CD1c-positive myeloid dendritic cell (primary cell): ENCODE measurements around the gene SLMAP.
"Not testable (repeated sequence)": the region's sequence is repeated elsewhere in the genome, so short reads cannot be mapped to it uniquely, and the experiment has no call there.

Source experiments
- DNase-seq: peaks from one replicate; pipeline ENCODE4 v3.0.0-alpha.2; 2016; ENCODE audit errors: extremely low spot score

Gene SLMAP

DNA sequence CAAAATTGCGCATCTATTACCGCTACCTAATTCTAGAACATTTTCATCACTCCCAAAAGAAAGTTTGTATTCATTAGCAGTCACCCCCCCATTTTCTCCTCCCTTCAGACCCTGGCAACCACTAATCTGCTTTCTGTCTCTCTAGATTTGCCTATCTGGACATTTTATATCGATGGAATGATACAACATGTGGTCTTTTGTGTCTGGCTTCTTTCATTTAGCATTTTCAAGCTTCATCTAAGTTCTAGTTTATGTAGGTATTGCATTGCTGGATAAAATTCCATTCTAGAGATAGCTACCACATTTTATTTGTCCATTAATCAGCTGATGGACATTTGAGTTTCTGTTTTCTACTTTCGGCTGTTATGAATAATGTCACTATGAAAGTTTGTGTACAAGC is 38.4 kb downstream of the SLMAP start:
- DNase-seq = no peak

DNA sequence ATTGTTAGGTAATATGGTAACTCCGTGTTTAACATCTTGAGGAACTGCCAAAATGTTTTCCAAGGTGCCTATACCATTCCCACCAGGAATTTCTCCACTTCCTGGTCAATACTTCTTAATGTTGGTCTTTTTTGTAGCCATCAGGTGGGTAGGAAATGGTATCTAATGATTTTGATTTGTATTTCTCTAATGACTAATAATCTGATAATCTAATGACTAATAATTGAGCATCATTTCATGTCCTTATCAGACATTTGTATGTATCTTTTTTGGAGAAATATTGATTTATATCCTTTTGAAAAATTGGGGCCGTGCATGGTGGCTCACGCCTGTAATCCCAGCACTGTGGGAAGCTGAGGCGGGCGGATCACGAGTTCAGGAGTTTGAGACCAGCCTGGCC is 38.8 kb downstream of the SLMAP start:
- no peak for DNase-seq

DNA sequence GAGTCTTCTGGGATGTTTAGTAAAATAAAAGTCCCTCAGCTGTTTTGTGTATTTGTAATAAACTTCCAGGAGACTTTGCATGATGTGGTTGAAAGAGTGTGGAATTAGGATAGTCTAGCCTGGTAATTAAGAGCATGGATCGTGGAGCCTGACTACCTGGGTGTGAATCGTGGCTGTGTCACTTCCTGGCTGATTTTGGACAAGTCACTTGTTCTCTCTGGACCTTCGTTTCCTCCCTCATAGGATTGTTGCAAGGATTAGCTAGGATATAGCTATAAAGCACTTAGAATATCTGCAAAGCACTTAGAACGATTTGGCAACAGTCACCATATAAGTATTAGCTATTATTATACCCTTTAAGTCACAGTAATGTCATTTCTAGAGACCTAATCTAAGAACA is 40.2 kb downstream of the SLMAP start:
- DNase-seq = no peak

DNA sequence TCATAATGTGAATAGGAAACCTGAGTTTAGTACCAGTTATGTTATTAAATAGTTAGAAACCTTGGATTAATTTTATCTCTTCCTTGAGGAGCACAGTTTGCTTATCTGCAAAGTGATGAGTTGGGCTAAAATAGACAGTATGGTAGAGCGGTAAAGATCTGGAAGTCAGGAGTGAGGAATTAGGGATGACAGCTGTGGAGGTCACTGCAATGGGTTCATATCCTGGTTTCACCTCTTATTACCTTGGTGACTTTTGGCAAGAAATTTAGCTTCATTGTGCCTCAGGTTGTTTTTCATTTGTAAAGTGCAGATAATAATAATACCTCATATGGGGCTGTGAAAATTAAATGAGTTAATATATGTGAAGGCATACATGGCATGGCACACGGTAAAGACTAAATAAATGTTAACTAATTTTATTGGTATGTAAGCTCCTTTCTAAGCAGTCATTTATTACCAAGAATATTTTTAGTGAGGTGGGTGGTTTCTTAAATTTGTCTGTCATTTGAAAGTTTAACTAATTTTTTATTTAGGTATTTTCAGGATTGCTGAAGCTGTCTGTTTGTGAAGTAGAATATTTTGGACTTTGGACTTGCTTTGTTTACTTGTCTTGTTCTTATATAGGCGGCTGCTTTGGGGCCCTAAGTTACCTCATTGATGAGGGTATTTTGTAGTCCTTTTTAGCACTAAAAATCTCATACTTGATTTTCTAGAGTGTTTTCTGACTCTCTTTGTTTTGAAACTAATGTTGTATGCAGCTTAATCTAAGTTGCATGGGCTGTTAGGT is 41.8 kb downstream of the SLMAP start:
- no peak for DNase-seq

GRCh38 chr3:57803647-57804081 is 47.6 kb downstream of the SLMAP start:
- no peak for DNase-seq

DNA sequence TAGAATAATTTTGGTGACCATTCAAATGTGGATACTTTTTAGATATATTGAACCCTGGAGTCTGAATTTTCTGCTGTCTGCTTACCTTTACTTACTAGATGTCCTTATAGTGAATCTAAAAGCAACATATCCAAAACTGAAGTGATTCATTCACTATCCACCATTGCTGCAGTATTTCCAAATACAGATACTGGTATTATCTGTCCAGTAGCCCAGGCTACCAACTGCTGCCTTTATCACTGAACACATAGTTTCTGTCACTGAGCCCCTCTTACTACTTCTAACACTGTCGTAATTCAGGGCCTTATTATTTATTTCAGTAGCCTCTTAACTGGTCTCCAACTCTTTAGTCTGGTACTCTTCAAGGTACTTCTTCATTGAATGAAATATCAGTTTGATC is 49.2 kb downstream of the SLMAP start:
- DNase-seq = no peak

DNA sequence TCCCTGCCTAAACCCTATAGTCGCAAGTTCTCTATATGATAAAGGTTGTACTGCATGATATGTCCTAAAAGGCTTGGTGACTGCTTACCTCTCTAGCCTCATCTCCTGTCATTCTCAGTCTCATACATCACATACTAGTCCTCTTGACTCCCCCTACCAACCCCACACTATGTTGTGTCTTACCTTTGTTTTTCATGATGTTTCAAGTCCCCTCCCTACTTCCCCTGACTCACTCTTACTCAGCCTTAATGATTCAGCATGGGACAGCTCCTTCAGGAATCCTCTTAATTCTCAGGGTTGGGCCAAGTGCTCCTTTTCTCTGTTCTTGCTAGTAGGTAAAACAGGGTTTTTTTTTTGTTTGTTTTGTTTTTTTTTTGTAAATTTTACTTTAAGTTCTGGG is 49.6 kb downstream of the SLMAP start:
- no peak for DNase-seq

DNA sequence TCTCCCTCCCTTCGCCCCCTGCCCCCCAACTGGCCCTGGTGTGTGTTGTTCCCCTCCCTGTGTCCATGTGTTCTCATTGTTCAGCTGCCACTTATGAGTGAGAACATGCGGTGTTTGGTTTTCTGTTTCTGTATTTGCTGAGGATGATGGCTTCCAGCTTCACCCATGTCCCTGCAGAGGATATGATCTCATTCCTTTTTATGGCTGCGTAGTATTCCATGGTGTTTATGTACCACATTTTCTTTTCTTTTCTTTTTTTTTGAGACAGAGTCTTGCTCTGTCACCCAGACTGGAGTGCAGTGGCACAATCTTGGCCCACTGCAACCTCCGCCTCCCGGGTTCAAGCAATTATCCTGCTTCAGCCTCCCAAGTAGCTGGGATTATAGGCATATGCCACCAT is 50.1 kb downstream of the SLMAP start:
- not testable (repeated sequence) for DNase-seq

DNA sequence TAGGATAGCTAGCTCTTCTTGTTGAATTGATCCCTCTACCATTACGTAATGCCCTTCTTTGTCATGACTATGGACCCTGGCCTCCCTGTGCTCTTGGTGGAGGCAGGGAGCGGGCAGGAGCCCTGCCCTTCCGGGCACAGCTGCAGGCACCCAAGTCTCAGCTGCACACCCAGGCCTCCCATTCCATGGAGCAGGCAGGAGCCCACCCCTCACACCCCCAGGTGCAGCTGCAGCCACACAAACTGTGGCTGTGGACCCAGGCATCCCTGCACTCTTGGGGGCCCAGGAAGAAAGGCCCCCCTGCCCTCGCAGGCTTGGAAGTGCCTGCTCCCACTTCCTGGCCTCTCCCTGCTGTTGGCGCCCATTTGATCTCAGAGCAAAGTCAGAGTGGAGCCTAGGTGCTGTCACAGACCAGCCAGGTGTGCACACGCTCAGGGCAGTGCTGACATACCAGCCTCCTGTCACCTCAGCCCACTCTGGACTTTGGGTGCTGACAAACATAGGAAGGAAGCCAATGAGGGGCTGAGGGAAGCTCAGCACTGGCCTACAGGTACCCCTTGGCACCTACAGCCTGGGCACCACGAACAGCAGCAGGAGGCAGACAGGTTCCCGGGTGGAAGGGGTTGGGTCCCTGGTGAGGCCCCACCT is 53.0 kb downstream of the SLMAP start:
- no peak for DNase-seq

DNA sequence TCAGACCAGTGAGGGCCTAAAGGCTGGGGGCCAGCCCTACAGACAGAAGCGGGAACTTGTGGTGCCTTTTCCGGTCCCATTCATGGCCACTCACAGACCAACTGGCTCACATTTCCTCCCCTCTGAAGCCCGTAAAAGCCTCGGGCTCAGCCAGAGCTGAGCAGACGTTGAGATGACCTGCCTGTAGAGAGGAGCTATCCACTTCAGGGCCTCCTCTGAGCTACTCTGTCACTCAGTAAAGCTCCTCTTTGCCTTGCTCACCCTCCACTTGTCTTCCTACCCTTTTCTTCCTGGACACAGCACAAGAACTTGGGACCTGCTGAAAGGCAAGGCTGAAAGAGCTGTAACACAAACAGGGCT is 53.5 kb downstream of the SLMAP start:
- no peak for DNase-seq

GRCh38 chr3:57810048-57810447 is 53.9 kb downstream of the SLMAP start:
- DNase-seq = no peak

DNA sequence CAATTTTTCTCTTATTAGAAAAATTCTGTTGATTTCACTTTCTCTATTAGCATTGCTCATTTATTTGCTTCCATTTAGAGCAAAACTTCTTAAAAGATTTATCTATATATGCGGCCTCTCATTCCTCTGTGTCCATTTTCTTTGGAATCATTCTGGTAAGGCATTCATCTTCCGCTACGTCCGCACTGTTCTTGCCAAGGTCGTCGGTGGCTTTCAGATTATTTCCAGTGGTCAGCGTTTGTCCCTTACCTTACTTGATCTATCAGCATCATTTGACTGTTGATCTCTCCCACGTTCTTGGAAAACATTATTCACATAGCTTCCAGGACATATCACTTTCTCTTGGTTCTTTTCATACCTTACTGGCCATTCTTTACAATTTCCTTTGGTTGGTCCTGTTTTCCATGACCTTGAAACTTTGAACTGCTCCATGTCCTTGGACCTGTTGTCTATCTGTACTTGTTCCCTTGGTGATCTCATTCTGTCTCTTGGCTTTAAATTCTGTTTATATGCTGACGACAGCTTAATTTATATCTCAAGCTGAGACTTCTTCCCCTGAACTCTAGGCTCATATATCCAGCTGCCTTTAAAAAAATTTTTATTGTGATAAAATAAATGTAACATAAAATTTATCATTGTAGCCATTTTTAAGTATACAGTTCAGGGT is 54.5 kb downstream of the SLMAP start:
- DNase-seq = no peak

DNA sequence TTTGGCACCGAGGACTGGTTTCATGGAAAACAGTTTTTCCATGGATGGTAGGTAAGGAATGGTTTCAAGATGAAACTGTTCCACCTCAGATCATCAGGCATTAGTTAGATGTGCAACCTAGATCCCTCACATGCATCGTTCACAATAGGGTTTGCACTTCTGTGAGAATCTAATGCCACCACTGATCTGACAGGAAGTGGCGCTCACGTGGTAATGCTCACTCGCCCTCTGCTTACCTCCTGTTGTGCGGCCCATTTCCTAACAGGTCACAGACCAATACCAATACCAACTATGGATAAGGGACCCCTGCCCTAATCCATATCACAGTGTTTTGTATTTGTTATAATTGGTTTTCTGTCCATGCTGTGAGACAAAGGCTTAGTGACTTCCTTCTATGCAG is 58.9 kb downstream of the SLMAP start:
- no peak for DNase-seq

- DNase-seq = no peak
Observed at GRCh38 chr3:57816471-57817095, 60.5 kb downstream of the SLMAP start.

DNA sequence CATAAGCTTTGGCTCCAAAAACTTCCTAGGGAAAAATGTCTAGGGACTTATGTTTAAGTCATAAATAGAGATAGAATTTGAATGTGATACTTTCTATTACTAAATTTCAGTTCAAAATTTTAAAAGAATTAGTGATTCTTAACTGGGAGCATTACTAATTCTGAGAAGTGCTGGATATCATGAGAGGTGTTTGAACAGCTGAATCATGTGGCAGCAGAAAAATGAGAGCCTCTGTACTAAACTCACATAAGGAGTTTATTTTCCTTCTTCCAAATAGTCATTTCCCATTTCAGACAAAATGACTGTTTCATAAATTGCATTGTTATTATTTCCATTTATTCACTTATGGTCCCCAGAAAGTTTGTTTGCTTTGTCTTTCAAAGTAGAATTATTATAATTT is 62.7 kb downstream of the SLMAP start:
- no peak for DNase-seq

GRCh38 chr3:57820479-57820878 is 64.4 kb downstream of the SLMAP start:
- no peak for DNase-seq

GRCh38 chr3:57821765-57822164 is 65.7 kb downstream of the SLMAP start:
- DNase-seq = no peak

DNA sequence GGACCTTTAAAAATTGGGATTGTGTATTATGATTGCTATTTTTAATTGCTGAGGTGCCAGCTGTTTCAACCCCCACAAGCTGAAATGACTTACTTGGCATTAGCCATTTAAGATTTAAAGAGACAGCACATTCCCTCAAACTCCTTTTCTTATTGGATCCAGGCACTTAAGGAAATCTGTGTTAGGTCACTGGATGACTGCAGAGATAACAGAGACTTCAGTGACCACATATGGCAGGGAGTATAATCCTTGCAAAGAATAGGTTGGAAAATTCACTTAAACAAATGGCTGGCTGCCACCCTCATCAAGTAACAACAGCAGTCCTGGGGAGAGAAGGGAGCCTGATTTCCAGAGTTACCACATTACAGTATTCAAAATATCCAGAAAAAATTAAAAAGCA is 66.6 kb downstream of the SLMAP start:
- no peak for DNase-seq

DNA sequence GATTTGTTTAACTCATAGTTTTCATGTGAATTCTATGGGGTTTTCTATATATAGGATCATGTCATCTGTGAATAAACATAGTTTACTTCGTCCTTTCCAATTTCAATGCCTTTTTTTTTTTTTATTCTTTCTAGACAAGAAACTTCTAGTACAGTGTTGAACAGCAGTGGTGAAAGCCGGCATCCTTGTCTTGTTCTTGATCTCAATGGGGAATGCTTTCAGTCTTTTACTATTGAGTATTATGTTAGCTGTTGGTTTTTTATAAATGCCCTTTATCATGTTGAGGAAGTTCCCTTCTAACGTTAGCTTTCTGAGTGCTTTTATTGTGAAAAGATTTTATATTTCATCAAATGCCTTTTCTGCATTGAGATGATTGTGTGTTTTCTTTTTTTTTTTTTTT is 69.0 kb downstream of the SLMAP start:
- no peak for DNase-seq

DNA sequence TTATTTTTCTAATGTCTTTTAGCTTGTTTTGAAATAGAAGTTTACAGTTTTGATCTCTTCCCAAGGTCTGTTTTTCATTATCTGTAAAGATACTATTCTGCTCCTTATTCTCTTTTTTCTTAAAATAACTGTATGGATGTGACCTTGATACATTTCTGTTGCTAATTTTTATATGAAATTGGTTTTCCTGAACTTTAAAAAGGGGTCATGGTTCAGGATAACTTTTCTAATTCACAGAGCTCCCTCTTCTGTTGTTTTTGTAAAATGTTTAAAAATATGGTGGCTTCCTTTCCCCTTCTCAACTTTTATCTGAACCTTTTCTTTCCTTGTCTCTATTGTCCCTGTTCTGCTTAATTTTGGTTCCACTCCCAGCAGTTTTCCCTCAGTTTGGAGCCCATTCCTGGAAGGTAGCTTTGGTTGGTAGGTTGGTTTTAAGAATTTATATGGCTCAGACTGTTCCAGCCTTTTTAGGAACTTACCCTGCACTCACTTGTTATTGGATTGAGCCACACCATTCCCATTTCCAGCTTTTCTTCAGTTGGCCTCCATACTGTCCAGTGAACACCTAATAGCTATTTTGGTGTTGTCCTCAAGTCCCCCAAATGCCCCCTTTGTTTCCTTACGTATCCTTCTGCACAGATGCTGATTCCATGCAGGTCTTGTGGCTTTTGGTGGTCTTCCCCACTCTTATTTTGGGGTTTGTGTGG is 70.3 kb downstream of the SLMAP start:
- no peak for DNase-seq

GRCh38 chr3:57826952-57827723 is 71.0 kb downstream of the SLMAP start:
- DNase-seq = no peak
